Stimulated activated CD8-positive, alpha-beta memory T cell treated with anti-CD3 and anti-CD28 coated beads, Interleukin-2, amount 100 ng/mL, for 1 hour (primary cell): Measurements from ENCODE around the gene STX12.
"Not testable (repeated sequence)": the region's sequence is repeated elsewhere in the genome, so short reads cannot be mapped to it uniquely, and the experiment has no call there.

Experiments
- DNase-seq, 2 donors: peaks; one replicate each; pipeline ENCODE4 v3.0.0-alpha.2; 2020; ENCODE audit warnings: low read depth in 2 of 2

STX12 gene

GRCh38 chr1:27830621-27831440 lies 57.8 kb downstream of the STX12 start, which contains the start of gene PPP1R8:
PPP1R8 (plus strand) TSS chr1:27830782; CDS start chr1:27830836, 54 bp downstream.
- DNase-seq = peak; percentile 73 to 76

GRCh38 chr1:27831568-27832410 lies 58.8 kb downstream of the STX12 start:
- no peak for DNase-seq

- DNase-seq = no peak
Measured at GRCh38 chr1:27832762-27833161, 59.7 kb downstream of the STX12 start.

- no peak for DNase-seq
Measured at GRCh38 chr1:27833470-27833869, 60.5 kb downstream of the STX12 start.

- no peak for DNase-seq
Measured at GRCh38 chr1:27835046-27835445, 62.0 kb downstream of the STX12 start.

- no peak for DNase-seq
Measured at GRCh38 chr1:27835501-27835900, 62.5 kb downstream of the STX12 start.

GRCh38 chr1:27849951-27850350 lies 76.9 kb downstream of the STX12 start:
- no peak for DNase-seq

GRCh38 chr1:27855085-27855484 lies 82.1 kb downstream of the STX12 start:
- no peak for DNase-seq

GRCh38 chr1:27856561-27857343 lies 83.7 kb downstream of the STX12 start:
- DNase-seq = no peak

- DNase-seq = not testable (repeated sequence)
Measured at GRCh38 chr1:27857552-27857951, 84.5 kb downstream of the STX12 start.

- peak; percentile 66 to 75 for DNase-seq
Measured at GRCh38 chr1:27858072-27858948, 85.3 kb downstream of the STX12 start.

- DNase-seq = no peak
Measured at GRCh38 chr1:27858949-27859576, 86.0 kb downstream of the STX12 start.

- no peak for DNase-seq
Measured at GRCh38 chr1:27861436-27861835, 88.4 kb downstream of the STX12 start.

GRCh38 chr1:27862004-27862403 lies 89.0 kb downstream of the STX12 start:
- no peak for DNase-seq

GRCh38 chr1:27862671-27863537 lies 89.9 kb downstream of the STX12 start:
- no peak for DNase-seq

- no peak for DNase-seq
Measured at GRCh38 chr1:27863538-27863915, 90.5 kb downstream of the STX12 start.

GRCh38 chr1:27864264-27864895 lies 91.4 kb downstream of the STX12 start:
- DNase-seq = no peak

GRCh38 chr1:27865821-27866220 lies 92.8 kb downstream of the STX12 start:
- DNase-seq = no peak

- no peak for DNase-seq
Measured at GRCh38 chr1:27868556-27868931, 95.5 kb downstream of the STX12 start.
